GM23338 (cell line): ENCODE data around the gene ARHGEF19.

Source experiments
- CTCF ChIP-seq, 2 experiments: fragments of 200-600 bp in 1 of 2; sonication (generic) in 1 of 2; conservative IDR thresholded peaks; 2 replicates each; pipeline versions ENCODE4 v1.5.1 to v1.6.1; 2016 to 2017; ENCODE audit warnings: antibody characterized with exemption in 2 of 2, low read depth in 2 of 2, mild to moderate bottlenecking in 2 of 2, moderate library complexity in 1 of 2
- EZH2 ChIP-seq: fragments of 200-600 bp; sonication (generic); IDR thresholded peaks from one replicate; pipeline ENCODE4 v1.8.0; 2017; ENCODE audit warnings: antibody characterized with exemption, mild to moderate bottlenecking, low read depth; ENCODE audit not compliant: unreplicated experiment
- JUNB ChIP-seq: IDR thresholded peaks from one replicate; pipeline ENCODE4 v1.6.1; 2016; ENCODE audit warnings: antibody characterized with exemption; ENCODE audit not compliant: unreplicated experiment
- POLR2AphosphoS5 ChIP-seq: IDR thresholded peaks from 2 replicates; pipeline ENCODE4 v1.6.1; 2016; ENCODE audit warnings: antibody characterized with exemption, low read depth
- REST ChIP-seq: IDR thresholded peaks from one replicate; pipeline ENCODE4 v1.6.1; 2018; ENCODE audit warnings: antibody characterized with exemption; ENCODE audit not compliant: unreplicated experiment

GRCh38 chr1:16165548-16165947 lies 46.9 kb downstream of the ARHGEF19 start:
- TF ChIP-seq CTCF (conservative IDR thresholded peaks at IDR 0.05; ENCODE audit: low read depth in 2 of 2): no peak
- TF ChIP-seq EZH2: no peak
- TF ChIP-seq POLR2AphosphoS5: no peak
- no peak for TF ChIP-seq REST
- TF ChIP-seq JUNB: no peak
